Measurements from ENCODE around the gene DHX15. TPM values are rescaled to one million over a fixed set of nuclear protein-coding genes. Genes with fewer than 3 reads are reported as not detected.

The DHX15 gene
- total RNA-seq, 1 experiment from 2014 or later, result 229 TPM

- no TSS peak for BruUV-seq (replicated peaks)
- CTCF ChIA-PET, result no interaction called here
- Histone ChIP-seq H3F3A (ENCODE audit: low read length, unreplicated experiment) (no peaks in the 10 kb centered on the region), H3K9me3 (ENCODE audit: low read length) (no peaks in the 10 kb centered on the region), H2AFZ (ENCODE audit: low read length) (no peak overlapping the region), H3K27ac (ENCODE audit: low read length) (no peak overlapping the region), H3K27me3 (ENCODE audit: low read length) (no peaks in the 10 kb centered on the region), H3K9ac (ENCODE audit: low read length) (no peak overlapping the region), H3K4me2 (ENCODE audit: low read length) (no peak overlapping the region), H3K36me3 (ENCODE audit: low read depth, low read length) (peaks cover 14% of the 10 kb centered on the region; the same call in 1 of the 2 replicates), H4K20me1 (ENCODE audit: low read length) (0 out of 2 replicates have a peak, but pooled peaks cover 11% of the 10 kb centered on the region), H3K4me3 (ENCODE audit: low read length) (no peak overlapping the region), H3K9me2 (replicated peaks; ENCODE audit: low read length) (no peaks in the 10 kb centered on the region), H3K79me2 (ENCODE audit: low read length) (no peaks in the 10 kb centered on the region), H3K4me1 (ENCODE audit: insufficient read depth, low read length) (no peaks in the 10 kb centered on the region)
- intact Hi-C loops (cut with micrococcal nuclease), result no loop called here
- POLR2A ChIA-PET (ENCODE audit: unreplicated experiment), result no interaction called here
- ATAC-seq (no peak), DNase-seq (no peak)
- TF ChIP-seq EZH2 (IDR thresholded peaks at IDR 0.05; ENCODE audit: low read length, unreplicated experiment) (no peak), EZH2phosphoT487 (IDR thresholded peaks at IDR 0.05; ENCODE audit: borderline replicate concordance, low read length) (no peak)
- TF ChIP-seq, protein P1, sequence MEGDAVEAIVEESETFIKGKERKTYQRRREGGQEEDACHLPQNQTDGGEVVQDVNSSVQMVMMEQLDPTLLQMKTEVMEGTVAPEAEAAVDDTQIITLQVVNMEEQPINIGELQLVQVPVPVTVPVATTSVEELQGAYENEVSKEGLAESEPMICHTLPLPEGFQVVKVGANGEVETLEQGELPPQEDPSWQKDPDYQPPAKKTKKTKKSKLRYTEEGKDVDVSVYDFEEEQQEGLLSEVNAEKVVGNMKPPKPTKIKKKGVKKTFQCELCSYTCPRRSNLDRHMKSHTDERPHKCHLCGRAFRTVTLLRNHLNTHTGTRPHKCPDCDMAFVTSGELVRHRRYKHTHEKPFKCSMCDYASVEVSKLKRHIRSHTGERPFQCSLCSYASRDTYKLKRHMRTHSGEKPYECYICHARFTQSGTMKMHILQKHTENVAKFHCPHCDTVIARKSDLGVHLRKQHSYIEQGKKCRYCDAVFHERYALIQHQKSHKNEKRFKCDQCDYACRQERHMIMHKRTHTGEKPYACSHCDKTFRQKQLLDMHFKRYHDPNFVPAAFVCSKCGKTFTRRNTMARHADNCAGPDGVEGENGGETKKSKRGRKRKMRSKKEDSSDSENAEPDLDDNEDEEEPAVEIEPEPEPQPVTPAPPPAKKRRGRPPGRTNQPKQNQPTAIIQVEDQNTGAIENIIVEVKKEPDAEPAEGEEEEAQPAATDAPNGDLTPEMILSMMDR (conservative IDR thresholded peaks at IDR 0.05; ENCODE audit: low read depth, low read length), result no peak
These were observed 66.7 kb downstream of the DHX15 start for GRCh38 chr4:24517676-24518075.

DNA sequence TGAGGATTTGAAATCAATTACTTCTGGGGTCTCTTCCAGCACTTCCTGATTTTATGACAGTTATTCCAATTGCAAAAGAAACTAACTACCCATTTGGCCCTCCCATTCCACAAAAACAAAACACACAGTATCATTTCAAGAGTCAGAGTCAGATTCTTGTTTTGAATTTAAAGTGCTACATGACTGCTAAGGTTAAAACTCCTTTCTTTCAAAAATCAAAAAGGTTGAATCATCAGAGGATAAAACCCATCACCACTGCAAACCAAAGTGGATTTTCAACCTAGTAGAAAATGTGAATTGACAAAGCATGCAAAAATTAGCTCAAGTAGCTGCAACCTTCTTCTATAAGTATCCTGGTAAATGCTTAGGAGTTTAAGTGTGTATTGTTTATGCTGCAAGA is 67.4 kb downstream of the DHX15 start:
- intact Hi-C loops (cut with micrococcal nuclease), result no loop called here
- Histone ChIP-seq H2AFZ (ENCODE audit: low read length) (no peak overlapping the region), H3K36me3 (ENCODE audit: low read depth, low read length) (peaks cover 14% of the 10 kb centered on the region; the same call in 1 of the 2 replicates), H3K27me3 (ENCODE audit: low read length) (no peaks in the 10 kb centered on the region), H3F3A (ENCODE audit: low read length, unreplicated experiment) (no peaks in the 10 kb centered on the region), H3K27ac (ENCODE audit: low read length) (no peak overlapping the region), H3K9me2 (replicated peaks; ENCODE audit: low read length) (no peaks in the 10 kb centered on the region), H4K20me1 (ENCODE audit: low read length) (0 out of 2 replicates have a peak, but pooled peaks cover 11% of the 10 kb centered on the region), H3K4me2 (ENCODE audit: low read length) (no peak overlapping the region), H3K9me3 (ENCODE audit: low read length) (no peaks in the 10 kb centered on the region), H3K79me2 (ENCODE audit: low read length) (no peaks in the 10 kb centered on the region), H3K9ac (ENCODE audit: low read length) (no peak overlapping the region), H3K4me3 (ENCODE audit: low read length) (no peak overlapping the region), H3K4me1 (ENCODE audit: insufficient read depth, low read length) (no peaks in the 10 kb centered on the region)
- no peak for TF ChIP-seq EZH2phosphoT487 (IDR thresholded peaks at IDR 0.05; ENCODE audit: borderline replicate concordance, low read length)
- TF ChIP-seq EZH2 (IDR thresholded peaks at IDR 0.05; ENCODE audit: low read length, unreplicated experiment), result no peak
- TF ChIP-seq, protein P1 (conservative IDR thresholded peaks at IDR 0.05; ENCODE audit: low read depth, low read length), result no peak
- no TSS peak for BruUV-seq (replicated peaks)
- no peak for ATAC-seq
- CTCF ChIA-PET, result no interaction called here
- no peak for DNase-seq
- POLR2A ChIA-PET (ENCODE audit: unreplicated experiment), result no interaction called here

GRCh38 chr4:24515698-24516097 is 68.7 kb downstream of the DHX15 start:
- H3K9ac ChIP-seq (ENCODE audit: low read length), result no peak overlapping the region
- no peak overlapping the region for H3K27ac ChIP-seq (ENCODE audit: low read length)
- H3K9me3 ChIP-seq (ENCODE audit: low read length), result no peaks in the 10 kb centered on the region
- TF ChIP-seq, protein P1 (conservative IDR thresholded peaks at IDR 0.05; ENCODE audit: low read depth, low read length), result no peak
- TF ChIP-seq EZH2 (IDR thresholded peaks at IDR 0.05; ENCODE audit: low read length, unreplicated experiment) (no peak), EZH2phosphoT487 (IDR thresholded peaks at IDR 0.05; ENCODE audit: borderline replicate concordance, low read length) (no peak)
- POLR2A ChIA-PET (ENCODE audit: unreplicated experiment), result no interaction called here
- peaks cover 14% of the 10 kb centered on the region; the same call in 1 of the 2 replicates for H3K36me3 ChIP-seq (ENCODE audit: low read depth, low read length)
- no peaks in the 10 kb centered on the region for H3F3A ChIP-seq (ENCODE audit: low read length, unreplicated experiment)
- H3K4me3 ChIP-seq (ENCODE audit: low read length), result no peak overlapping the region
- H3K4me2 ChIP-seq (ENCODE audit: low read length), result no peak overlapping the region
- no peaks in the 10 kb centered on the region for H3K27me3 ChIP-seq (ENCODE audit: low read length)
- BruUV-seq (replicated peaks), result no TSS peak
- intact Hi-C loops (cut with micrococcal nuclease), result no loop called here
- H3K4me1 ChIP-seq (ENCODE audit: insufficient read depth, low read length), result no peaks in the 10 kb centered on the region
- no peaks in the 10 kb centered on the region for H3K9me2 ChIP-seq (replicated peaks; ENCODE audit: low read length)
- no peak overlapping the region for H2AFZ ChIP-seq (ENCODE audit: low read length)
- H4K20me1 ChIP-seq (ENCODE audit: low read length), result 0 out of 2 replicates have a peak, but pooled peaks cover 7% of the 10 kb centered on the region
- DNase-seq (no peak), ATAC-seq (peak; percentile 49)
- CTCF ChIA-PET, result no interaction called here
- no peaks in the 10 kb centered on the region for H3K79me2 ChIP-seq (ENCODE audit: low read length)

All from PC-3 (cell line).